AG10803 (cell line): ENCODE results near the gene GADD45GIP1.
"Not testable (repeated sequence)": the region's sequence is repeated elsewhere in the genome, so short reads cannot be mapped to it uniquely, and the experiment has no call there.

ENCODE experiments used
- DNase-seq: peaks from one replicate; pipeline ENCODE4 v3.0.0; 2010; ENCODE audit warnings: low read depth
- H3K4me3 ChIP-seq: 2 replicates; pipeline ENCODE4 v1.5.1; 2011; ENCODE audit warnings: mild to moderate bottlenecking, low read length, control low read depth
- TF ChIP-seq, protein P1 (sequence below): conservative IDR thresholded peaks from 2 replicates; pipeline ENCODE4 v1.5.1; 2011; ENCODE audit warnings: mild to moderate bottlenecking, low read length, control low read depth, inconsistent platforms

GADD45GIP1 gene

DNA sequence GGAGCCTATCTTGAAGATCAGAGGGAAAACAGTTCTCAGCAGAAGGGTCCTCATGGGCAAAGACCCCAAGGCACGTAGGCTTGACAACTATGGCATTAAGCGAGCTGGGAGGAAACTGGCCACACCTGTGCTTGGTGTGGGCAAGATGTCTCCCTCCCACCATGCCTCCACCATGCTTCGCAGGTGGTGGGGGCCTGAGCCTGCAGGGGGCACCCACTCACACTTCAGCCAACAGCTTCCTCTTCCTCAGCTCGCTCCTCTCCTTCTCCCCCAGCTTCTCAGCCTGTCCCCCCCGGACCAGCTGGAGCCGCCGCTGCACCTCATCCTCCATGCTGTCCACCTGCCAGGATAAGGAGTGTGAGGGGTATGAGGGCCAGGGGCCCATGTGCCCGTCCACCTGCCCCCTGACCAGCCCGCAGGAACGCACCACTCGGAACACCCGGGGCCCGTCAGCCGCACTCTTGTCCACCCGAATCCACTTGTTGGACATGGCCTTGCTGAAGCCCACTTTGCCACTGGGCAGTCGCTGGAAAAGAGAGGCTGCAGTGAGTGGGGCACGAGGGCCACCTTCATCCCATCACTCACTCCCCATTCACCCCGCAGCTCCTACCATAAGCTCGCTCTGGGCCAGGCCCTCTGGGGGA, 26.9 kb downstream of the GADD45GIP1 start:
- TF ChIP-seq, protein P1, sequence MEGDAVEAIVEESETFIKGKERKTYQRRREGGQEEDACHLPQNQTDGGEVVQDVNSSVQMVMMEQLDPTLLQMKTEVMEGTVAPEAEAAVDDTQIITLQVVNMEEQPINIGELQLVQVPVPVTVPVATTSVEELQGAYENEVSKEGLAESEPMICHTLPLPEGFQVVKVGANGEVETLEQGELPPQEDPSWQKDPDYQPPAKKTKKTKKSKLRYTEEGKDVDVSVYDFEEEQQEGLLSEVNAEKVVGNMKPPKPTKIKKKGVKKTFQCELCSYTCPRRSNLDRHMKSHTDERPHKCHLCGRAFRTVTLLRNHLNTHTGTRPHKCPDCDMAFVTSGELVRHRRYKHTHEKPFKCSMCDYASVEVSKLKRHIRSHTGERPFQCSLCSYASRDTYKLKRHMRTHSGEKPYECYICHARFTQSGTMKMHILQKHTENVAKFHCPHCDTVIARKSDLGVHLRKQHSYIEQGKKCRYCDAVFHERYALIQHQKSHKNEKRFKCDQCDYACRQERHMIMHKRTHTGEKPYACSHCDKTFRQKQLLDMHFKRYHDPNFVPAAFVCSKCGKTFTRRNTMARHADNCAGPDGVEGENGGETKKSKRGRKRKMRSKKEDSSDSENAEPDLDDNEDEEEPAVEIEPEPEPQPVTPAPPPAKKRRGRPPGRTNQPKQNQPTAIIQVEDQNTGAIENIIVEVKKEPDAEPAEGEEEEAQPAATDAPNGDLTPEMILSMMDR: no peak
- DNase-seq: no peak
- H3K4me3 ChIP-seq: no peak overlapping the region

DNA sequence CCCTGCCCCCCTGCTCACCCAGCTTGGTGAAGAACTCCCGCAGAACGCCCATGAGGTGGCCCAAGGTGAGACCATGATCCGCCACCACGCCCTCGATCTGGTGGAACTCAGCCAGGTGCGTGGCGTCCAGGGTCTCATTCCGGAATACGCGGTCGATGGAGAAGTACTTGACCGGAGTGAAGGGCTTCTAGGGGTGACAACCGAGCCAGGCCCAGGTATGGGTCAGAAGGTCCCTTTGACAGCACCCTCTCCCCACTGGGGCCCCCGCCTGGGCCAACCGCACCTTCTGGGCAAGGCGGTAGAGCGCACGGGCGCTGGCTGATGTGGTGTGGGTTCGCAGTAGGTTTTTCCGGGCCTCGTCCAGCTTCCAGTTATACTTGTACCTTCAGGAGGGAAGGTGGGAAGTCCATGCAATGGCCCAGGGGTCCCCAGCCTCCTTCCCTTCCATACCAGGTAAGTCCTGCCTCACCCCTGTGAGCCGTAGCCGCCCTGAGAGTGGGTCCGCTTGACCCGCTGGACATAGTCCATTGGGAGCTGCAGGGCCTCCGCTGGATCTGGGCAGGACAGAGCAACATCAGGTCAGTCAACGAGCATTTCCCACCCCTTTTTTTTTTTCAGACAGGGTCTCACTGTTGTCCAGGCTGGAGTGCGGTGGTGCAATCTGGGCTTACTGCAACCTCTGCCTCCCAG, 32.3 kb downstream of the GADD45GIP1 start:
- H3K4me3 ChIP-seq: no peak overlapping the region
- TF ChIP-seq, protein P1: no peak
- DNase-seq: no peak

DNA sequence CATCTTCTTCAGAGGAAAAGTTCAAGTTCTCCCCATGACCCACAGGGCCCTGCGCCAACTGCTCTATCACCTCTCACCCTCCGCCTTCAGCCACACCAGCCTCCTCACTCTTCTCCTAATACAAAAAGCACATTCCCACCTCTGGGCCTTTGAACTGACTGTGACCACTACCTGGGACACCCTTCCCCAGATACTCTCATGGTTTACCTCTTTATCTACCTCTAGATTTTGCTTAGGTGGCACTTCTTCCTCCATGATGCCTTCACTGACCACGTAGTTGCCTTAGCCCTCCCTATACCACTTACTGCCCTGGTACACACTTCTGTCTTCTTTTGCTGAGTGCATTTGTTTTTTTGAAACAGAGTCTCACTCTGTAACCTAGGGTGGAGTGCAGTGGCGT, 34.1 kb downstream of the GADD45GIP1 start:
- TF ChIP-seq, protein P1: no peak
- H3K4me3 ChIP-seq: no peak overlapping the region
- DNase-seq: no peak

DNA sequence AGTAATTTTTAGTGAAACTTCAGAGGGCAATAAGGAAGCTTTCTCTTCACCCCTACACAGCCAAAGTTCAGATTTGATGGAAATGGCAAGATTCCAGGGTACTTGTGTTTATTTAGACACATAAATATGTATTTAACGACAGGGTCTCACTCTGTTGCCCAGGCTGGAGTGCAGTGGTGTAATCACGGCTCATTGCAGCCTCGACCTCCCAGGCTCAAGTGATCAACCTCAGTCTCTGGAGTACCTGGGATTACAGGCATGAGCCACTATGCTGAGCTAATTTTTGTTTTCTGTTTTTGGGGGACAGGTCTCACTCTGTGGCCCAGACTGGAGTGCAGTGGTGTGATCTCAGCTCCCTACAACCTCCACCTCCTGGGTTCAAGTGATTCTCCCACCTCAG, 36.0 kb downstream of the GADD45GIP1 start:
- H3K4me3 ChIP-seq: no peak overlapping the region
- TF ChIP-seq, protein P1: no peak
- no peak for DNase-seq

DNA sequence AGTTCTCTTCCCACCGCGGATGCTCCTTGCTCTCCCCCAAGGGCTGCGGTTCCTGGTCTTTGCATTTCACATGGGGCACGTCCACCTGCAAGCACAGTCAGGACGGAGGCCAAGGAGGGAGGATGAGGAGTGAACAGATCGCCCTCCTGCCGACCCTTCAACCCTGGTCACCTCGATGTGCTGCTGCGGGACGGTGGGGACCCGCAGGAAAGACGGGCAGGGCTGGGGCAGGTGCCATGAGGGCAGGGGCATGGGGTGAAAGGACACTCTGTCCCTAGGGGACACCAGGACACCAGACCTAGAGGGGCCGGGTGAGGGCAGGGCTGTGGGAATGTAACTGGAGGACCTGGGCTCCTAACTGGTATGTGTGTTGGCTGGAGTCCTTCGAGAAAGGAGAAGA, 38.8 kb downstream of the GADD45GIP1 start:
- TF ChIP-seq, protein P1: no peak
- DNase-seq: no peak
- no peak overlapping the region for H3K4me3 ChIP-seq

DNA sequence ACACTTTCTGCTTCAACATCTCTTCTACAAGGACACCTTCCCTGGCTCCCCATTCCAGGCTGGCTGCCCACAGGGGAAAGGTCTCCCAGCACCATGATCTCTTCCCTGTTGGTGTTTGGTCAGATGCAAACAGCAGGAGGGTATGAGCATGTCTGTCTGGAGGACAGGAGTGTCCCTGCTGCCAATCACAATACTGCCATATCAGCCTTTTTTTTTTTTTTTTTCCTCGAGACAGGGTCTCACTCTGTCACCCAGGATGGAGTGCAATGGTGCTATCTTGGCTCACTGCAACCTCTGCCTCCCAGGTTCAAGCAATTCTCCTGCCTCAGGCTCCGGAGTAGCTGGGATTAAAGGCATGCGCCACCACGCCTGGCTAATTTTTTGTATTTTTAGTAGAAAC, 41.2 kb downstream of the GADD45GIP1 start:
- DNase-seq, H3K4me3 ChIP-seq: not testable (repeated sequence)

DNA sequence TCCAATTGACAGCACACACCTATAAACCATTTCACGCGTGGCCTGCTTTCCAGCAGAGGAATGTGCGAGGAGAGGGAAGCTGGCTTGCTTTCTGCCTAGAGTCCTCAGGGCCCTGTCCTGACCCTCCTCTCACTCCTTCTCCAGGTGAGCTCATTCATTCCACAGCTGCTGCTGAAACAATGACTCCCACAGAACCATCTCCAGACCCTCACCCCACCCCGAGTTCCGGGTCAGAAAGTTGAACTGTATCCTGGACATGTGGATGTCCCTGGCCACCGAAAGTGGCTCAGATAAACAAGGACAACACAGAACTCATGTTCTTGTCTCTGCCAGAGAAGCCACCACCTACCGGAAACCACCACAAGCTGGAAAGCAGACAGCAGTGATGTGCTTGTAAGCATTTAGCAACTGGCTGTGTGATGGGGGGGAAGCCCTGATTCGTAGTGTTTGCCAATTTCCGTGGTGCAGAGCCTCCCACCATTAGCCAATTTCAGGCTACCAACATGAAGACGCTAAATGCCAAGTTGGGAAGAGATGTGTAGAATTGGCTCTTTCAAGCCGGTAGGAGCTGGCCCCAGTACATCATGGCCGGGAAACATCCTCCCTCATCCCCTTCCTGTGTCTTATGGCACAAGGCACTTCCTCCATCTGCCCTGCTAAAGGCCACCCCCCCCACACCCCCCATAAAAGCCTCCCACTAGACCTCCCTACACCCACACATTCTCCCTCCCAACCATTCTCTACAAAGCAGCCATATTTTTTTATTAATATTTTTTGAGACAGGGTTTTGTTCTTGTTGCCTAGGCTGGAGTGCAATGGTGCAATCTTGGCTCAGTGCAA, 43.0 kb downstream of the GADD45GIP1 start:
- TF ChIP-seq, protein P1: no peak
- no peak overlapping the region for H3K4me3 ChIP-seq
- DNase-seq: peak; percentile 67
